ENCODE results near the gene COL1A1.

DNA sequence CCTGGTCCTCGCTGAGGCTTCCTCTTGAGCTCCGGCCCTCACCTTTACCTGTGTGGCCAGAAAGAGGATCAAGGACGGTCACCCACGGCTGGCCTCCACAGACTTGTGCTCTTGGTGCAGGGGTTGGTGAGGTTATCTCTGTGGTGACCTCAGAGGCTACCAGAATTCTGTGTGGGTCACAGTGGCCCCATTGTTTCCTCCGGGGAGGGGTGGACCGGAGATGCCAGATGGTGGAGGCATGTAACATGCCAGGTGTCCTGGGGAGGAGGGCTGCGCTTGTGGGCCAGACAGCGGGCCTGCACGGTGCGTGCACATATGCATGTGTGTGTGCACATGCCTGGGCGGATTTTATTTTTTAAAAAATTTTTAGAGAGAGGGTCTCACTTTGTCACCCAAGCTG is 29.3 kb downstream of the COL1A1 start:
- TF ChIP-seq EZH2 (IDR thresholded peaks at IDR 0.05) (no peak), POLR2AphosphoS5 (IDR thresholded peaks at IDR 0.05; ENCODE audit: borderline replicate concordance, low read depth, low read length) (no peak), FOXP2 (optimal IDR thresholded peaks at IDR 0.05; ENCODE audit: control extremely low read depth, extremely low read length, insufficient read depth) (no peak)
